ENCODE results near the gene CDKN1C.

Gene CDKN1C

DNA sequence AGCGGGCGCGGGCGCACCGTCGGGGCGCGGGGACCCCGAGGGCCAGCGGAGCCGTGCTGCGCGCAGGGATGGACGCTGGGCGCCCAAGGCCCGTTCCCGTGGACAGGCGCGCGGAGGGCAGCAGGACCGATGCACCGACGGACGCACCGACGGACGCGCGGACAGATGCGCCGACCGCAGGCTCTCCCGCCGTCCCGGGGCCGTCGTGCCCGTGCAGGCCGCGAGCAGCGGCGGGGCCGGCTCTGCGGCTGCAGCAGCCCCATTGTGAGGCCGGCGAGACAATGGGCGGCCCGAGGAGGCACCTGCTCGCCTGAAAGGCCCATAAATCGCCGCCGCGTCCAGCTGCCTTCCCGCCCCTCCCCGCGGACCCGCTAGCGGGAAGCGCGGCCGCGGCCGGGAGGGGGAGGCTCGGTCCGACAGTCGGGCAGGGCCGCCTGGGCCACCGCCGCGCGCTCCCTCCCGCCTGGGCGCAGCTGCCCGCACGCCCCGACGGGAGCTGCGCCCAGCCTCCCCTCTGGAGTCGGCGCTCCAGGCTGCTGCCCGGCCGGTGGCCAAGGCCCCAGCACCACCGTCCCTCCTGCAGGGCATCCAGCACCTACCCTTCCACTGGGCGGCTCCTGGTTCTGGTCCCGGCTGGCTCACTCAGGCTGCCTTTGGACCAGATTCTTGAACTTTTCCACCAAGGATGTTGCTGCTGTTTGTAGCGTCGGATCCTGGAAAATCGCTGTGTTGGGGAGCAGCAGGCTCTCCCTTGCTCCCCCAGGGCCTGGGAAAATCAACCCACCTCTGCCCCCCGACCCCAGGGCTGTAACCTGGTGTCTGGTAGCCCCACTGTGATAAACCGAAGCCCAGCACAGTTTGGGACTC lies 15.8 kb downstream of the CDKN1C start:
- DNase-seq (ENCODE audit: low spot score) = no peak

DNA sequence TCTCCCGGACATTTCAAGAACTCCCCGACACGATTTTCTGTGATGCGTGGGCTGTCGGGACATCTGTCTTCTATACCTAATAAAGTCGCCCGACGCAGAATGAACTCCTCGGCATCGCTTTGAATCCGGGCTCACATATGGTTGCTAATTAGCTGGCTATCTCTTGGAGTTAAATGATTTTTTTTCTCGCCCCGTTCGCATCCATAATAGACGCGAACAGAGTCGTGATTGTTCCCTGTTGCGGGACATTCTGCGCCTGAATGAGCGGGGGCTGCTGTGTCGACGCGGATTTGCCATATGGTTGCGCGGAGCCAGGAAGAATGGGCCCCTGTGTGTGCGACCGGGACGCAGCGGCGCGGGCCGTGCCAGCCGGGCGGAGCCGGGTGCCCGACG lies 16.4 kb downstream of the CDKN1C start:
- DNase-seq (ENCODE audit: low spot score) = no peak

DNA sequence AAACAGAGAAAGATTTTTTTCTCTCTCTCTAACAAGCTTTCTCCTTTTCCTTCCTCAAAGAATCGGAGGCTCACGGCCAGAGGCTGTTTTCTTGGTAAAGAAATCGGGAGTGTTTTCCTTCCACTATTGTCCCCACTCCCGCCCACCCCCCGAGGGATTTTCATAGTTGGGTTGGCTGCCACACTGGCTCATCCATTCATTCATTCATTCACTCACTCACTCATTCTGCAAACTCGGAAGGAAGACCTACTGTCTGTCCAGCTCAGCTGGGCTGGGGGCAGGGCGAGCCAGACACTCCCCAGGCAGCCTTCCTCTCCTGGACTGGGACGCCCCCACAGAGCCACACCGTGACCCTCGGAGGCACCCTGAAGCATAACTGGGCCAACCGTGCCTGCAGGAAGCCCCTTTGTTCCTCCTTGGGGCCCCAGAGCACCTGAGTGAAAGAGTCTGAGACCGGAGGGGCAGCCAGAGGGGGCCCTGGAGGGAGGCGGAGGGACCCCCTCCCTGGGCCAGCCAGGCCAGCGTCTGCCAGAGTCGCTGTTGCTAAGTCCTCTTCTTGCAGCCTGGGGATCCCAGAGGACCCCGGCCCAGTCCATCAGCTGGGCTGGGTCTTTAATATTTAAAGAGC lies 17.0 kb downstream of the CDKN1C start:
- no peak for DNase-seq (ENCODE audit: low spot score)

DNA sequence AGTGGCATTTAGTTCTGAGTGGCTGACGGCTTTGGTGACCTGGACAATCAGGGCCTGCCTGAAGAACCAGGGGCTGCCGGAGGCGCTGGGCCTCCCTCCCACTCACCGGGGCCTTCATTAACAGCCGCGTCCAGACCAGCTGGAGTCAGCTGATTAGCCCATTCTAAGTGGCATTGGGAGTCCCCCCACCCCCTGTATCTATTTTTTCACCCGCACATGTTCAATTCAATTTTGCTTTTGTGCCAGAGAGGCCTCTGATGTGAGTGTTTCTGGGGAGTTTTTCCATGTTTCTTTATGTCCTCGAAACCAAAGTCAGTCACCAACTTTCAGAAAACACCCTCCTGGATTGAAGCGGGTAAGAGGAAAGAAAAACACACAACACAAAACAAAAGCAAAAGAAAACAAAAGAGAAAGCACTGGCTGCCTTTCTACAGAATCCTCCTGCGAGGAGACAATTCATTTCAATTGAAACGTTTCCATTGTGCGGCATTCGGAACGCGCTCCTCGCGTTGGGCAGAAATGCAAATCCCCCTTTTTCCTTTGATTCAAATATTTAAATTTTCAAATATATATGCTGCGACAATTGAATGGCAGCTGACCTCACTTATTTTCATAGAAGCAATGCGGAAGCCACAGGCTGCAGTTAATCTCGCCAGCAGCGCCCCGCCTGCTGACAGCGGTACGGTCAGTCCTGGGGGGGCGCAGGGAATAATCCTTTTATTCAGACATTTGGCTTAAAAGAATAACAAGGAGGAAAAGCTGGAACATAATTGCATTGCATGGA lies 17.7 kb downstream of the CDKN1C start:
- DNase-seq (ENCODE audit: low spot score) = no peak

DNA sequence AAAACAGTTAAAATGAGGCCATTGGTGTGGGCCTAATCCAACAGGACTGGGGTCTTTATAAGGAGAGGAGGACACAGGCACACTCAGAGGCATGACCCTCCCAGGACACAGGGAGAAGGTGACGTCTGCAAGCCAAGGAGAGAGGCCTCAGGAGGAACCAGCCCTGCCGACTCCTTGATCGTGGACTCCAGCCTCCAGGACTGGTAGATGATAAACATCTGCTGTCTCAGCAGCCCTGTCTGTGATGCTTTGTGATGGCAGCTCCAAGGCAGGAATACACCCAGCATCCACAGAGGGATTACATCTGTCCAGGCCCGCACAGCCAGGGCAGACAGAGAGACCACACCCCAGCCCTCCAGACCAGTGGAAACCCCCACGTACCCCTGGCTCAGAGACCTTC lies 18.4 kb downstream of the CDKN1C start:
- no peak for DNase-seq (ENCODE audit: low spot score)

DNA sequence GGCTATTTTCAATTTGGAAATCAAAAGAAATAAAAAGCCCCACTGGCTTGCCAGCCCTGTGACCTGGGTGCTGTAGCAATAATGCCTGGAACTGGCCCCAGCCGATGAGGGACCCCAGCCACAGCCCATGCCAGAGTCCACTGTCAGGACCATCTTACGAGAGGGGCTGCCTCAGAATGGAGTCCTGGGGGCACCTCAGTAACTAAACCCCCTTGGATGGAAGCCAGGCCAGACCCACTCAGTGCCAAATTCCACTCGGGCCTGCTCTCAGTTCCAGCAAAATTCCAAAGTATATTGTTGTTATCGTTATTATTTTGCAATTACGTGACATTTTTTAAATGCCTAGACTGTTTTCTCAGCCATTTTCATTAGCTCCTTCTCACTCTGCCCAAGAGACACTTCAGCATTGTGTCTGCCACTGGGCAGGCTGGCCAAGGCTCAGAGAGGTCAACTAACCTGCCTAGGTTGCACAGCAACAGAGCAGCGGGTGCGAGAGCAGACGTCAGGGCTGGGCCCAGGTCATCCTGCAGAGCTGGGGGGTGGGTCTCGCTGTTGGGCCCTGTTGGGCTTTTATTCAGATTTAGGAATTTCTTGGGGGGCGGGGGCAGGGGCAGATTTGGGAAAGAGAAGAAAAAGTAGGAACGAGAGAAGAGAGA lies 19.5 kb downstream of the CDKN1C start:
- no peak for DNase-seq (ENCODE audit: low spot score)

DNA sequence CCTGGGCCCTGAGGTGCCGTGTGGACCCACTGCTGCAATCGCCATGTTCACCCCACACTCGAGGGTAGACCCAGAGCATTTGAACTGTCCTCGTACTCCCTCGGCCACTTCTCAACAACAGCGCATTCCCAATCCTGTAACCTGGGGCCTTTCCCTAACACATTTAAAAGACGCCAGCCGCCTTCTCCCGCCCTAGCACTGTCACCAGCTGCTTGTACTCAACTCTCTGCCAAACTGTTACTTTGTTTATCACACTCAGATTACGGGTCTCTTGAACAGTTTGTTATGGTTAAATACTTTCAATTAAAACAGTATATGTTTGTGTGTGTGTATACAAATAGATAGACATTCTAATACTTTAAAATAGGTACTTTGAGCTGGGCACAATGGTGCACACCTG lies 20.7 kb downstream of the CDKN1C start:
- no peak for DNase-seq (ENCODE audit: low spot score)

DNA sequence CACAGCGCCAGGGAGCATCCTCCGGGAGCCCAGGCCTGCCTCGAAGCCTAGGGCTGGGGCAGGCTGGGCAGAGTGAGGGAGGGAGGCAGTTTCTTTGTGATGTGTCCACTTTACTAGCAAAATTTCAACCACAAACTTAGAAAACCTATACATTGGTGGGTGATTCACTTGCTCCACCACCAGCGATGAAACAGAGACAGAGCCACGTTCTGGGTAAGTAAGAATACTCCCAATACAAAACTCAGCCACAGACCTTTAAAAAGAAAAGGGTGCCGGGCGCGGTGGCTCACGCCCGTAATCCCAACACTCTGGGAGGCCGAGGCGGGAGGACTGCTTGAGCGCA lies 22.3 kb downstream of the CDKN1C start:
- no peak for DNase-seq (ENCODE audit: low spot score)

DNA sequence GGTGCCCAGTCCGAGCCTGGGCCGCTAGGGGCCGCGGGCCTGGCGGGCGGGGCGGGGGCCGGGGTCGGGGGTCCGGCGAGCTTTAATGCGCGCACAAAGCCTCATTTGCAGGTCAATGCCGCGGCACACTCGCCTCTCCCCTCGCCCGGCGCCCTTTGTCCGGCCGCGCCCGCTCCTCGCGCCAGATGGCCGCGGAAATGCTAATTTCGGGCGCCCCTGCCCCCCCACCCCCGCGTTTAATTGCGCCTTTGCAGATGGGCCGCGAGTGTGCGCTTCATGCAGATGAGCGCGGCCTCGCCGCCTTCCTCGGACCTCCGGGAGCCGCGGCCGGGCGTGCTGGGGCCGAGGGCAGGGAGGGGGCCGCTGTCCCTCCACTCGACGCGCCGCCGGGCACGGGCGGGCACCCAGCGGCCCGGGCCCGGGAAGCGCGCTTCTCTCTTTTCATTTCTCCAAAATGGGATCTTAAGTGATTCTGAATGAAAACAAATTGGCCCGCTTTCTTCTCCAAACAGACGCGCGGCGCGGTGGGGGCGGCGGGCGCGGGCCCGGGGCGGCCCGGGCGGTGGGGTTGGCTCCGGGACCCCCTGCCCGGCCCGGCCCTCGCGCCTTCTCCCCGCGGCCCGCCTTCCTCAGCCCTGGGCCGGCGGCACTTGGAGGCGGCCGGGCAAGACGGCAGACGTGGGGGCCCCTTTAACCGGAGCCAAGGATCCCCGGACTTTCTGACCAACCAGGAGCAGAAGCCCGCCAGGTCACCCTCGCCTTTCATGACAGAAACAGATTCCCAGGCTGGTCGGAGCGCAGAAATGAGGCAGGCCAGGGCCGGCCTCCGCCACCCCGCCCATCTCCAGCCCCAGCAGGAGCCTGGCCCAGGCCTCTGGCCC lies 22.9 kb downstream of the CDKN1C start:
- DNase-seq (ENCODE audit: low spot score) = no peak

DNA sequence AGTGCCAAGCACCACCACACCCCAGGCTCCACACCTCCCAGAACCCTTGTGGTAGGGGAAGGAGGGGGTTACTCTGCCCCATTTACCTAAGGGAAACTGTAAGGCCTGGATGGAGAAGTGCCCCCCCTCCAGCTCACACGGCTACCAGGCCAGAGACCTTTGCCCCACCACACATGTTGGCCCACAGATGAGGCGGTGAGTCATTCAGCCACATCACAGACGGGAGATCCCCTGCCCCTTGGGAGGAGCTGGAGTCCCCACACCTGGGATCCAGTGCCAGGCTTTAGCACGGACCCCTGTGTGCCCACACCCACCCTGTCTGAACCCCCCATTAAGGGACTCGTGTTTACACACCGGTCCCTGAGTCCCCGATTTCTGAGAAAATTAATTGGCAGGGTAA lies 24.9 kb downstream of the CDKN1C start:
- DNase-seq (ENCODE audit: low spot score) = peak; percentile 6

DNA sequence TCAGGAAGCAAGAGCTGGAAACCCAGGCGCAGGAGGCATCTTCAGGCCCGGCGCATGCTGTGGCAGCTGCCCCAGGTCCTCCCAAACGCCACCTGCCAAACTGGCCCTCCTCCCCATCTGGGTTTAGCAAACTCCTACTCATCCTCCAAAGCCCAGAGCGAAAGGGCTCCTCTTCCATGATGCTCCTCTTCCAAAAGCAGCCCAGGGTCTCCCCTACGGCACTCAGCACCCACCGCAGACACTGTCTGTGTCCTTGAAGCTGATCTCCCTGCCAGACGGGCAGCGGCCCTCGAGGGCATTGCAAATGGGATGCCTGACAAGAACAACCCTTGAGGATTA lies 25.9 kb downstream of the CDKN1C start:
- DNase-seq (ENCODE audit: low spot score) = no peak

DNA sequence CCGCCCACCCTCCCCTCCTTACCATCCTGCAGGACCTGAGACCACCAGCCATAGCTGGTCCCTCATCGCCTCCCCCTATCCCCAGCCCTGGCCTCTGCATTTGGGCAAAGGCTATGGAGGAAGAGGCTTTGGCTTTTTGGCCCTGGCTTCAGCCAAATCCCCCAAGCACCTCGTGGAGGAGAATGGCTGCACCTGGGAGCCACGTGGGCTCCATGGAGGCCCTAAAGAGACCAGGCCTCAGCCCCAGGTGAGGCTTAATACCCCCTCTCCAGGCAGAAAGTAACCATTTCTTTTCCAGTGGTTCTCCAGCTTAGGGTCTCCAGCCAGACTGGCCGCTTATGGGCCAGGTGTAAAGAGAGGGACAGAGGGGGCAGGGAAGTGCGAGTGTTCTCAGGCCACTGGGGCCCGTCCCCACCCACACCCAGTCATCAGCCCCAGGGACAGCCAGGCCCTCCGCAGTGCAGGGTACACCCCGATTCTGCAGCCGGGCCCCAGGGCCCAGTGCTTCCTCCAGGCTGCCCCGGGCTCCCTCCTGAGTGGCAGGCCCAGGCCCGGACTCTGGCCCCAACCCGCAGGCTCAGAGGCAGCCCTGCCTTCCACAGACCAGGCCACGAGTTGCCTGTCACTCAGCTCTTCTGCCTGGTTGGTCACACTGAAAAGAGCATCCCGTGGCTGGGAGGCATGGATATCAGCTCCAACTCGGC lies 26.4 kb downstream of the CDKN1C start:
- DNase-seq (ENCODE audit: low spot score) = no peak

DNA sequence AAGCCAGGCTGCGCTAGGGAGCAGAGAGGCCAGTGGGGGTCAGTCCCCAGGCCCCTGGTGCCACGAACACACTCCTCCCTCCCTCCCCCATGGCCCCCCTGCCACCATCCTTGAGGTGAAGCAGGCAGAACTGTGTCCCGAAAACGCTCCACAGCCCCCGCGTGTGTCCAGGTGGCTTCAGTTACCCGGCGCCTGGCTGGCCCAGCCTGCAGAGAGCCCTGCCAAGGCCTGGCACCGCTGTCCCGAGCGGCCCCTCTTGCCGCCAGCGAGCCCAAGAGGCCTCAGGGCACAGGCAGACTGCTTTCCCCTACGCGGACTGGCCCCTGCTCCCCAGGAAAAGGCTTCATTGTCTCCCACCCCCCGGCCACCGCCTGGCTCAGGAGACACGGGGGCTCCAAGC lies 27.7 kb downstream of the CDKN1C start:
- no peak for DNase-seq (ENCODE audit: low spot score)

DNA sequence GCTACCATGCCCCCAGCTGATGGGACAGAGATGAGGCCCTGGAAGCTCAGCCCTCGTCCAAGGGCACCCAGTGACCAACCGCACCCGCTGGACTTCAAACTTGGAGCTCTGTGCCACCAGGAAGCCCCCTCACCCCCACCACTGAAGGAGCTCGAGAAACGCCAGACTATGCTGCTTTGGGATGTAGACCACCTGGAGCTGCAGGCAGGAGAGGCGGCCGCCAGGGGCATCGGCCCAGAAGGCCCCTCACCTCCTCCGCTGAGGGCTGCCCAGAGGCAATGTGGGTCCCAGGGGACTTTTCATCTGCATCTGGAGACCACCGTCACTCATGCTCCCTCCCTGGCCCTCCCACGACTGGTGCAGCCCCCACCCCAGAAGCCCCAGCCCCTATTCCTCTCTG lies 28.3 kb downstream of the CDKN1C start:
- DNase-seq (ENCODE audit: low spot score) = no peak

DNA sequence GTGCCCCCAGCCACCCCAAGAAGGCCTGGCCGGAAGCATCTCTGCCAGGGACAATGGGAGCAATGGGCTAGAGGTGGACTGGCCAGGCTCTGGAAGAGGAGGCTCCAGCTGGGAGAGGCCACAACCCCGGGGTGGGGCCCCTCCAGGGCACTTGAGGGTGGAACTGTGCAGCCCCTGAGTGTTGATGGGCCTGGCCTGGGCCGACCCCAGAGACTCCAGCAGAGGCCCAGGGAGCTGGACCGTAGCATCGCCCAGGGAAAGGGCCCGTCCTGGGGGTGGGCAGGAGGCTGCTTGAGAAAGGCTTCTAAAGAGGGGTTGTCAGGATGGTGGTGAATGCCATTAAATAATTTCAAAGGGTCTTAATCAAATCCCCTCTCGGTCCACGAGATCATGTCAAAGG lies 30.4 kb downstream of the CDKN1C start:
- no peak for DNase-seq (ENCODE audit: low spot score)

DNA sequence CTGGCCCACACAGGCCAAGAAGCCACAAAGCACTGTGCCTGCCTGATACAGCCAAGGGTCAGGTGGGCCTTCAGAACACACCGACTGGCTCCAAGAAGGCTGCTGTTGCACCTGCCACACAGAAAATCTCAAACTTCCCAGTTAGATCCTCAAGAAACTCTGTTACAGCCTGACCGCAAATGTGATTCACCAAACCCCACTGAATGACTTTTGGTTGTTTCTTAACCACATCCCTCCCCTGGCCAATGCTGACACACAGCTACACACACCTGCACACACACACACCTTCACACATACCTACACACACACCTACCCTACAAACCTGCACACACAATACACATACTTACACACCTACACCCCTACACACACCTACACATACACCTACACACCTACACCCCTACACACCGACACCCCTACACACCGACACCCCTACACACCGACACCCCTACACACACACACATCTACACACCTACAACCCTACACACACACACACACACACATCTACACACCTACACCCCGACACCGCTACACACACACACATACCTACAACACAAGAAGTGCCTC lies 31.5 kb downstream of the CDKN1C start:
- DNase-seq (ENCODE audit: low spot score) = no peak

DNA sequence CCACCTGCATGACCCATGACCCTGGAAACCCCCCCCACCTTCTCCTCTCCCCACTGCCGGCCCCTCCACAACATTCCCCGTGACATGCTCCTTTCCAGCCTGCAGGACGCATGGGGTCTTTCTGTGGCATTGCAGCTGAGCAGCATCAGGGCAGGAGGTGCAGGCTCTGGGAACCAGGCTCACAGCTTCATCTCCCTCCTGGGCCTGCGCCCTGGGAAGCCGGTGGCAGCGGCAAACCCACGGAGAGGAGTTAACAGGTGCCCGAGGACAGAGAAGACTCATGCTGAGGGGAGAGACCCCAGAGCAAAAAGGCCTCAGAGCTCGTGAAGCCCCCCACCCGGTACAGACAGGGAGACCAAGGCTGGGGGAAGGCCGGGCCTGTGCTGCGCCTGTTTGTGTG lies 32.2 kb downstream of the CDKN1C start:
- no peak for DNase-seq (ENCODE audit: low spot score)

DNA sequence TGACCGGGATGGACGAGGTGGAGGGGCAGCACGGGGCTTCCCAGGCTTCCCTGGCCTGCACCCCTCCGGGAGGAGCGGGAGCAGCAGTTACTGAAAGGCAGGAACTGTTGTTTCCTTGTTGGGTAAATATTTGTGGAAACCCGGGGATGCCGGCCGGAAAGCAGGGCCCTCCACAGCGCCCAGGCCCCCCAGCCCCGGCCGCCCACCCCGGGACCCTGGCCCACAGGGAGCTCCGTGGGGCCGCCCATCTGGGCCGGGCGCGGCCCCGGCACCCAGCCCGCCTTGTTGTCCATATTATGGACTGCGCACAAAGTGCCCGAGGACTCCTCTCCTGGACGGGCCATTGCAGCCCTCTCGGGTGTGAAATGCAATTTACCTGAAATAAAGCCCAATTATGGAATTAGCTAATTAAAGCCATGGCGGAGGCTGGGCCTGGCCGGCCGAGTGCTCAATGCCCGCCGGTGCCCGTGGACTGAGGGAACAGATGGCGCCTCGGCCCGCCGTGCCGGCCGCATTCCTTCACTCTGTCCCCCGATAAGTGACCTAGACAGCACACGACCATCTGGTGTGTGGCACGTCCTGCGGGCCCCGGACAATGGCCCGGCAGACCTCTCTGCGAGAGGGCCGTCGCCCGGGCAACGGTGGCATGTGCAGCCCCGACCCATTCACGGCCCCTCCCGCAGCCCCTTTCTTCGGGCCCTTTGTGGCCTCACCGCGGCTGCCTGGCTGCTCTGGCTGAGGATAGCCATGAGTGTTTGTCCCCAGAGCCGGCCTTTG lies 35.4 kb downstream of the CDKN1C start:
- DNase-seq (ENCODE audit: low spot score) = no peak

DNA sequence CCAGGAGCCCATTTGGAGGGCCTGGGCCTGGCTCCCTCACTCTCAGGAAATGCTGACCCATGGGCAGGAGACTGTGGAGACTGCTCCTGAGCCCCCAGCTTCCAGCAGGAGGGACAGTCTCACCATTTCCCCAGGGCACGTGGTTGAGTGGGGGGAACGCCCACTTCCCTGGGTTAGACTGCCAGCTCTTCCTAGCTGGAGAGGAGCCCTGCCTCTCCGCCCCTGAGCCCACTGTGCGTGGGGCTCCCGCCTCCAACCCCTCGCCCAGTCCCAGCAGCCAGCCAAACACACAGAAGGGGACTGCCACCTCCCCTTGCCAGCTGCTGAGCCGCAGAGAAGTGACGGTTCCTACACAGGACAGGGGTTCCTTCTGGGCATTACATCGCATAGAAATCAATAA lies 37.1 kb downstream of the CDKN1C start:
- DNase-seq (ENCODE audit: low spot score) = no peak

DNA sequence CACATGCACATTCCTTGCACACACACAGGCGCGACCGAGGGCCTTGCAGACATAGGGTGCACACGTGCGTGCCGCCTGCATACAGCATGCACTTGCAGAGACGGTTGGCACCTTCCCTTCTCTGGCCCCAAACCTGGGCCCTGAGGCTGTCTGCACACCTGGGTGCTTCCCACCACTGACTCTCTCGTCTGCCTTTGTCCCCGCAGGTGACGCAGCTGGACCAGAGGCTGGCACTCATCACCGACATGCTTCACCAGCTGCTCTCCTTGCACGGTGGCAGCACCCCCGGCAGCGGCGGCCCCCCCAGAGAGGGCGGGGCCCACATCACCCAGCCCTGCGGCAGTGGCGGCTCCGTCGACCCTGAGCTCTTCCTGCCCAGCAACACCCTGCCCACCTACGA lies 38.0 kb downstream of the CDKN1C start:
- DNase-seq (ENCODE audit: low spot score) = no peak

Data from CD4-positive, alpha-beta T cell treated with Interleukin-2 at 100 ng/mL for 4 hours (primary cell).